ENCODE data around the gene SNX13.

The SNX13 gene

GRCh38 chr7:17943006-17943405, 2.7 kb upstream of the SNX13 start:
- no peak for DNase-seq

DNA sequence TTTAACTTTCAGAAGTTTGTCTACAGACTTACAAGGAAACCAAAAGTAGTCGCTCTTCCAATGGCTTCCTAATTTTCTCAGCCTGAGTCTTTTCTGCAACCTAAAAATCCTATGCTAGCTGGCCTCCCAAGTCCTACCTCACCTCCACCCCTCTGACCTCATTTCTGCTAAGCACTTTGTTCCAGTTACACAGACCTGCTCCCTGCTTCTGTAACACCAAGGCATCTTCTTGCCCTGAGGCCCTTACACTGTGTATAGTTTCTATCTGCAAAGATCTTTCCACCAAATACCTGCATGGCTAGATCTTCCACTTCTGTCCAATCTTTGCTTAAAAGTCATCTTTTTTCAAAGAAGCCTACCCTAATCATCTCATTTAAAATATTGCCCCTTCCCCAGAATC, 1.9 kb upstream of the SNX13 start:
- DNase-seq, result no peak

GRCh38 chr7:17940951-17941431, 697 bp upstream of the SNX13 start:
- DNase-seq, result peak; percentile 57

- DNase-seq, result peak; percentile 39
These were observed 540 bp downstream of the SNX13 start for GRCh38 chr7:17939606-17940301.

GRCh38 chr7:17939211-17939605, 1.1 kb downstream of the SNX13 start:
- no peak for DNase-seq

GRCh38 chr7:17937506-17938120, 2.7 kb downstream of the SNX13 start:
- DNase-seq, result no peak

DNA sequence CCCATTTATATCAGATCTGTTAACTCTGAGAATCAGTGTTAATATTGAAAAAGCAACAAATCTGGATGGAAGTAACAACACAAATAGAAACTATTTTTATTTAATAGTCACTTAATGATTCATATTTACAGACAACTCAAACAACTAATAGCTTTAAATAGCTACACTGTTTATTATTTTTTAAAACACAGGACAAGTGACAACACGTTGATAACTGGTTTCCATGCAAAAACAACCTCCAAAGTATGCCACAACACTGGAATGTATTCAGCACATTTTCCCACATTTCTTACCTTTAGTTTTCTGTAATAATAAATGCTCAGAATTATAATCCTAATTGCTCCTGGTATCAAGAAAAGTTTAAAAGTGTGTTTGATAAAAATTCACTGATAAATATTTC, 4.0 kb downstream of the SNX13 start:
- DNase-seq, result no peak

GRCh38 chr7:17934612-17935240, 5.6 kb downstream of the SNX13 start:
- no peak for DNase-seq

DNA sequence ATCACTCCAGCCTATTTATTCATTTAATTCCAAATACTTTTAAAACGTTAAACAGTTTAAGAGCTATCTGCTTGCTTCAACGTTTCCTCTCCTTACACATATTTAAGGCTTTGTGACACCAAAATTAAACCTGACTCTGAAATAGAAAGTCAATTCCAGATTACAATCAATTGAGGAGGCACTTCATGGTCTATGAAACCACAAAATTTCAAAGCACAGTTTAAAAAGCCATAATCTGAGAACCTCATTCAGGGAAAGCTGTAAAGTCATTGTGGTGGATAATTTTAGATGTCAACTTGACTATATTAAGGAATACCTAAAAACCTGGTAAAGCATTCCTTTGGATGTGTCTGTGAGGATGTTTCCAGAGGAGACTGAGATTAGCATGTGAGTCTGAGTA, 6.2 kb downstream of the SNX13 start:
- DNase-seq, result no peak

DNA sequence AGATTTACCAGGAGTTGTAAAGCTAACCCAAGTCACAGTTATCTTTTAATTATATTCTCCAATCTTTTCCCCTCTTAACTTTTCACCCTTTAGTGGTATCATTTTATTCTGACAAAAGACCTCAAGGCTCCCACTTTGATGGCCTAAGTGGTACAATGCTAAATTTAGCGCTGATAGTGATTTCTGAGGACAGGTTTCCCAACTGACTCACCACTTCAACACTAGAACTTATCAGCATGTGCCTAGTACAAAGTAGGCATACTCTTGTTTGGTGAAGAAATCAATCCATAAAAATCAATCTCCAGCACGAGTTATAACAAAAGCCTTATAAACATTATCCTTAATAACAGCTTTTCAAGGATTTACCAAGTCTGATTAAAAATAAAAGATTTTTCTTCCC, 7.5 kb downstream of the SNX13 start:
- no peak for DNase-seq

DNA sequence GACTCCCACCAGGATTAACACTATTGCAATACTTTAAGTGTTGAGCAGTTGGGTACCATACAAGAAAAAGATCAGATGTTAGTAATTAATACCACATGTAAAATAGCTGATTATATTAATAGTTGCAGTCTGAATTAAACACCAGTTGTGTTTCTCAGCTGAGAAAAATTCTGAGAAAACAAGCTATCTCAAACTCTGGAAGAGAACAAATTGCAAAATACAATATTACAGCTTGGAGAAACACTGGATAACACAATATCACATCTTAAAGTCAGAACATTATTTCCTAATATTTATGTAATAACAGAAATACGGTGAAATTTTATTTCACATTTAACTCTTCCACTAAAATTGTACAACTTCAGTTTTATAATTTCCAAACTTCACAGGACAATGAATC, 9.2 kb downstream of the SNX13 start:
- no peak for DNase-seq

DNA sequence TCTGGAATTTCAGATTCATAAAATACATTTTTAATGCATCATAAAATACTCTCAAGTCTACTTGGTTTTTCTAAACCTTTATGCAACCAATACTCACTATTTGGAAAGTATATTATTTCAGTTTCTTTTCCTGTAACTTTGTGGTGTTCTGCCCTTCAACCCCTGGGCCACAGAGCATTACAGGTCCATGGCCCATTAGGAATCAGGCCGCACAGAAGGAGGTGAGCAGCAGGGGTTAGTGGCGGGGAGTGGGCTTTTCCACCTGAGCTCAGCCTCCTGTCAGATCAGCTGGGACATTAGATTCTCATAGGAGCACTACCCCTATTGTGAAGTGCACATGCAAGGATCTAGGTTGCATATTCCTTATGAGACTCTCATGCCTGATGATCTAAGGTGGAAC, 9.7 kb downstream of the SNX13 start:
- DNase-seq, result no peak

DNA sequence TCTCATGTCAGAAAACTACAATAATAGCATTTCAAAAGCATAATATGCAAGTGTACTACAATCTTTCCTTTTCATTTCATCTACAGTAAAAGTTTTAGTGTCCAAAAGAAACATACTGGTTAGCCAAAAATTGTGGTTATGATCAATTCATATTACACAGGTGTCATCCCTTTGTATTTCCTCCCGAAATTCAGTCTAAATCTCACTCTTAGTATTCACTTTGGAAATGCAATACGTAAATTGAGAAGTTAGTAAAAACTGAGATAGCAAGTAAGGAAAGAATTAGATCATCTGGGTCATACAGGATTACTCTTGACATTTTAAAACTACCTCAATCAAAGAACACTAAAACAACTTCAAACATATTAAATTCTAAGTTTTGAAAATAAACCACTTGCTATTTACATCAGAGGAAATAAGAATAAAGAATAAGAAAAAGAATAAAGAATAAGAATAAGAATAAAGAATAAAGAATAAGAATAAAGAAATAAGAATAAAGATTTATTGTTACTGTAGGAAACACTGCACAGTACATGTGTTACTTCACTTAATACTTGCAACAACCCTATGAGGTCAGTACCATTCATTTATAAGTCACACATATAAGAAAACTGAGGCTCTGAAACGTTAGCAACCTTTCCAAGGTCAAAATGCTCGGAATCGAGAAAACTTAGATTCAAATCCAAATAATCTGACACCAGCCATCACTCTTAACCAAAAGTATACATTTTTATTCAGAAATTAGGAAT, 10.5 kb downstream of the SNX13 start:
- no peak for DNase-seq

DNA sequence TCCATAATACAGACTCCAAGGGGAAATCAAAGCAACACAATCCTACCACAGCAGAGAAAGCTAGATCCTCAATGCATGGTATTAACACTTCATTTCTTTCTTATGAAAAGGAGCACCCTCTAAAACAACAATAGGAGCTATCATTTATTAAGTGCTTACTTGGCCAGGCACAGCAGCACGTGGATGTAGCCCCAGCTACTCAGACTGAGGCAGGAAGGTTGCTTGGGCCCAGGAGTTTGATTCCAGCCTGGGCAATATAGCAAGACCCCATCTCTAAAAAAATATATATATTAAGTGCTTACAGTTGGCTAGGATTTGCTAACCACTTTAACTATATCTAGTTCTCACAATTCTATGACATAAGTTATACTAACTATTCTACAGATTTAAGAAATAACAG, 12.2 kb downstream of the SNX13 start:
- DNase-seq, result no peak

DNA sequence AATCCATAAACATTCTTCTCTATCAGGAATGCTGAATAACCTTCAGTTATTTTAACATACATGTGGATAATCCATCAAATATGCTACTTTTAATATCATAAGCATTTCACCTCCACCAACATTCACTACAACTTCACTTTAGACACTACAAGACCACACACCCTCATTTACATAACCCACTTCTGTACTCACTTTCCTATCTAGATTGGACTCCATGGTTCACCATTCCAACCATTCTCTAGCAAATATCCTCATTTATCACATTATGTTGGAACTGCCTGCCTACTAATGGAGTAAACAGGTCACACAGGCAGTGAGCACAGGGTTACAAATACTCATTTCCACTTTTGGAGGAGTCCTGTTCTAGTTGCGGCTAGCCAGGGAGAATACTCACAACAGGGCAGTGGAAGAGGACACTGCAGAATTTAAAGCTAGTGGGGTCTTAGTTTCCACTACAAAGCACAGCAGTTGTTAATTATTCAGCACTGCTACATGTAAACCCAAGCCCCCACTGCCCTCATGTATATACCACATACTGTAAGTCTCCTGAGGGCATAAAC, 18.4 kb downstream of the SNX13 start:
- DNase-seq, result no peak

DNA sequence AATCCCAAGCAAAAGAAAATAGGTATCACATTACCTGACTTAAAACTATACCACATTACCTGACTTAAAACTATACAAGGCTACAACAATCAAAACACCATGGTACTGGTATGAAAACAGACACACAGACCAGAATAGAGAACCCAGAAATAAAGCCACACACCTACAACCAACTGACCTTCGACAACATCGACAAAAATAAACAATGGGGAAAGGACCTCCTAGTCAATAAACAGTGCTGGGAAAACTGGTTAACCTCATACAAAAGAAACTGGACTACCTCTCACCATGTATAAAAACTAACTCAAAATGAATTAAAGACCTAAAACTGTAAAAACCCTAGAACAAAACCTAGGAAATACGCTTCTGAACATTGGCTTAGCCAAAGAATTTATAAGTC, 22.5 kb downstream of the SNX13 start:
- no peak for DNase-seq

GRCh38 chr7:17916786-17917185, 23.5 kb downstream of the SNX13 start:
- no peak for DNase-seq

- no peak for DNase-seq
These were observed 24.5 kb downstream of the SNX13 start for GRCh38 chr7:17915796-17916195.

- no peak for DNase-seq
These were observed 25.1 kb downstream of the SNX13 start for GRCh38 chr7:17915168-17915567.

DNA sequence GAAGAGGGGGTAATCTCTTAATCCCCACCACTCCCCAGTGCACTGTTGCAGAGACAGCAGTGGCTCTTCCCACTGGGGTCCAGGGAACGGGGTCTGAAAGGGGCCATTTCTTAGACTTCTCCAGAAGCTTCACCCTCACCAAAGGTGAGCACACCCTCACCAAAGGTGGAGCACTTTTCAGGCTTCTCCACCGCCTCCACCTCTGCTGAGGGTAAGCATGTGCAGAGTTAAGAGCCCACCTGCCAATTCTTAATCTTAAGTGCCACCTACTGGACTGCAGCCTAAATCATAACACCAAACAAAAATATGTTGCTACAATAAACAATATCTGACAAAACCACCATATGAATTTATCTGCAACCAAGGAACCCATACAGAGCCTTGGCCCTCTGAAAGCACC, 27.0 kb downstream of the SNX13 start:
- DNase-seq, result no peak

DNA sequence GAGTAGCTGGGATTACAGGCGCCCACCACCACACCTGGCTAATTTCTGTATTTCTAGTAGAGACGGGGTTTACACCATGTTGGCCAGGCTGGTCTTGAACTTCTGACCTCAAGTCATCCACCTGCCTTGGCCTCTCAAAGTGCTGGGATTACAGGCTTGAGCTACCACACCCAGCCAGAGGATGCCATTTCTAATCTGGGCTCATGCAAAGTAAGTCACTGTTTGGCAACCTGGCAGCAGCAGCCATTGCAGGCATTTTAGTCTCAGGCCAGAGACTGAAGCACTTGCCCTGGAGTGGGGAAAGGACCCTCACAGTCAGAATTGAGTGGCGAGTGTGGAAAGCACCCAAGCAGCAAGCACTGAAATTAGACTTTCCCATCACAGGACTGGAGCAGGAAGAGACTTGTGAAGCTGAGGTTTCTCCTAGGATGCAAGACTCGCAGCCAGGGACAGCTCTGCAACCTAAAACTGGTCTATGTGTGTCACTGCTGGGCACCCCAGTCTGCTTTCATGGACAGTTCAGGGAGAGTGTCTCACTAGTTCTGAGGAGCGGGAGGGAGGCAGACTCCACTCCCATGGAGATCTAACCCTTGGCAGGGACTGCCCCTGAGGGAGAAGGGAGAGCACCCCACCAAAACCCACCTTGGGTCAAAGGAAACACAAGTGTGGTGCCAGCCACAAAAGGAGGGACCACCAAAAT, 27.6 kb downstream of the SNX13 start:
- DNase-seq, result no peak

DNA sequence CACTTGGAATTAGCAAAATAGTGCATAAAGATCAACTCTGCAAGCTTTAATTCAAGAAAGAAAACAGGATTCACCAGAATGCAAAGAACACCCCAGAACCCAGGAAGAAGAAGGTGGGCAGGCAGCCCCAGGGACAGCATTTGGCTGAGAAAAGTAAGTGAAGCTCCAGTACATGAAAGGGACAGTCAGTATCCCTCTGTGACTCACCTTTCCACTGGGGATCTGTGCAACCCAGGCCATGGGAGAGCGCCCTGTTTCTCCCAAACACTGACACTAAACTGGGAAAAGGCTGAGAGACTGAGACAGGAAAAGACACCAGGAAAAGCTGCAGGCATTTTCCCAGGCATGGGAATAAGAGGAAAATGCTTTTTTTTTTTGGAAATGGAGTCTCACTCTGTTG, 28.2 kb downstream of the SNX13 start:
- no peak for DNase-seq

GRCh38 chr7:17910377-17910776, 29.9 kb downstream of the SNX13 start:
- DNase-seq, result no peak

Measured in NCI-H510A treated with DMSO at 0.1 percent for 48 hours (cell line).